Measurements from ENCODE around the gene TUT4.
A peak's percentile ranks its signal among the peaks of the same experiment; 100 is the strongest.

The TUT4 gene

DNA sequence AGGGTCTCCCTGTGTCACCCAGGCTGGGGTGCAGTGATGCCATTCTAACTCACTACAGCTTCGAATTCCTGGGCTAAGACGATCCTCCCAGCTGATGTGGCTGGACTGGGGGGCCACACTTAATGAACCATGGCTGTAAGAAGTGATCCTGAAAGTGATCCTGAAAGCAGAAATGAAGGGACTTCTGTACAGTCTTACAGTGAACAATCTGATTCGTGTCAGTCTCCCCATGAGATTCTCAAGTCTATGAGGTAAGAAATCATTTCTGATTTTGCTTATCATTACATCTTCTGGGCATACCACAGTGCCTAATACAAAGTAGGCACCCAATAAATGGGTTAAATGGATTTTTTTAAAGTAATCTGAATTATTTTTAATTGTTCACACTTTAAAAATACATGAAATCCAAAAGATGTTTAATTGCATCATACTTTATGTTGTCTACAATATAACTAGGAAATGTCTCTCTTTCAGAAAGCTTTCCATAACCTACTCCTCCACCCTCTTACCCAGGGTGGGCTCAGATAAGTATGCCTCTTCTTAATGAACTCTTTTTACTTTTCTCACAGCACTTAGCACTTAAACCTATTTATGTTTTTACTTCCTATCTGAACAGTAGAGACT is 21.5 kb downstream of the TUT4 start:
- FAIRE-seq = no peak

DNA sequence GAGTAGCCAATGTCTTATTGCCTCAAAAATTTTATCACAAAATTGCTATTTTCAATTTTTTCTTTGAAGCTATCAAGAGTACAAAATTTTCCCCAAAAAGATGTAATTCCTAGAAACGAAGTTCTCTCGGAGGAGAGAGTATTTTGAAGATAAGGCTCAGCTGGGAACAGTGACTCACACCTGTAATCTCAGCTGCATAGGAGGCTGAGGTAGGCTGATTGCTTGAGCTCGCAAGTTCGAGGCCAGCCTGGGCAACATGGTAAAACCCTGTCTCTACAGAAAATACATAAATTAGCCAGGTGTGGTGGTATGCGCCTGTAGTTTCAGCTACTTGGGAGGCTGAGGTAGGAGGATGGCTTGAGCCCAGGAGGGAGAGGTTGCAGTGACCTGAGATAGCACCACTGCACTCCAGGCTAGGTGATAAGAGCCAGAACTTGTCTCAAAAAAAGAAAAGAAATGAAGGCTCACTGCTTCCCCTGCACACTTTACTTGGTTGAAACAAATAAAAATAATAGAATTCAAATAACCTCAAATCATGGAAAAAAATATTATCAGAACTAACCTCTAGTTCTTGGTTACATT is 22.2 kb downstream of the TUT4 start:
- no peak for FAIRE-seq

DNA sequence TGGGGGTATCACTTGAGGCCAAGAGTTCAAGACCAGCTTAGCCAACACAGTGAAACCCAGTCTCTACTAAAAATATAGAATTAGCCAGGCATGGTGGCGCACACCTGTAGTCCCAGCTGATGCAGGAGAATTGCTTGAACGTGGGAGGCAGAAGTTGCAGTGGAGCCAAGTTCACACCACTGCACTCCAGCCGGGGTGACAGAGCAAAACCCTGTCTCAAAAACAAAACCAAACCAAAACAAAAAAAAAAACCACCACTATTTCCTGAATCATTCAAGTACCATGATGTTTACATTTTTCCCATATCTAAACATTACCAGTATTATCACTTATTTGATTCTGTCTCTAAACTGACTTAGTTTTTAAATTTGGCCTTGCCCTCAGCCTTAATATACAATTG is 29.5 kb downstream of the TUT4 start:
- FAIRE-seq = no peak

DNA sequence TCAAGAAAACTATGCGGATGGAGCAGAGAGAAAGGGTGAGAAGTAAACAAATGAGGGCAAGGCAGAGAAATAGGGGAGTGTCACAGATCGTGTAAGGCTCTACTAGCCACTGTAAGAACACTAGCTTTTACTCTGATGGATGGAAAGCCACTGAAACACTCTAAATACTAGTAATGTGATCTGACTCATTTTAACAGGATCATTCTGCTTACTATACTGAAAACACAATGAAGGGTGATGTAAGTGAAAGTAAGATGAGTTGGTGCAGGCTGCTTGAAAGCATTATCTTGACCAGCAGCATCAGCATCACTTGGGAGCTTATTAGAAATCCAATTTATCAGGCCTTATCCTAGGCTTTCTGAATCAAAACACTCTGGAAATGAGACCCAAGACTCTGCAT is 32.7 kb downstream of the TUT4 start:
- FAIRE-seq = peak; percentile 5

DNA sequence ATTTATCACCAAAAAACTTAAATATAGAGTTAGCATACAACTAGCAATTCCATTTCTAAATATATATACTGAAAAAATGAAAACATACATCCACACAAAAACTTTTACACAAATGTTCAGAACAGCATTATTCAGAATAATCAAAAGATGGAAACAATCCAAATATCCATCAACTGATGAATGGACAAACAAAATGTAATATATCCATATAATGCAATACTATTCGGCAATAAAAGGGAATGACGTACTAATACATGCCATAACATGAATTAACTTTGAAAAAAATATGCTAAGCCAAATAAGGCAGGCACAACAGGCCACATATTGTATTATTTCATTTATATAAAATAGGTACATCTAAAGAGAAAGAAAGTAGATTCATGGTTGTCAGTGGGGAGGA is 33.9 kb downstream of the TUT4 start:
- no peak for FAIRE-seq

DNA sequence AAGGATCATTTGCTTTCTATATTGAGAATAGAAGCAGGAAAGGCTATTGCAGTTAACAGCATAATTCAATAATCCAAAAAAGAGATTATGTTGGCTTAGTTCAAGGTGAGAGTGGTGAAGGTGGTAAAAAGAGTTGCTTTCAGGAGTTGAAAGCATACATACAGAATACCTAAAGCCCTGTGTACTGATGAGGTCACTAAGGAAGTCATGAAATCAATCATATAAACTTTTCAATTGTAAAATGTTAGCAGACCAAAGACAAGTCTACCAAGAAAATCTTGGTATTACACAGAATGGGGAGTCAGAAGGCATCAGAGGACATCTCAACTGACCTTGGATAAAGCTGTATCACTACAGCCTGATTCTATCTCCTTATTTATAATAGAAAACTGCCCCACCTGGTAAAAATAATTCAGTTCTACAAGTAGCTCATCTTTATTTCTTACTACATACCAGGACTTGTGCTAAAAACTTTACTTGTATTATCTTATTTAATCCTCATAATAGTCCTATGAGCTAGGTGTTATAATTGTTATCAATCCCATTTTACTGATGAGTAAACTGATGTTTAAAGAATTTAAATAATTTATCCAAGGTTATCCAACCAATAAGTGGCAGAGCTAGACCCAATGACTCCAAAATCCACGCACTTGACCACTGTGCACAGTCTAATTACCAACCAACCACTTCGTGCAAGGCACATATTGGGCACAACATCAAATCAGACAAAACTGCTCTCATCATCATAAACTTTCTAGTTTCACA is 40.9 kb downstream of the TUT4 start:
- FAIRE-seq = no peak

DNA sequence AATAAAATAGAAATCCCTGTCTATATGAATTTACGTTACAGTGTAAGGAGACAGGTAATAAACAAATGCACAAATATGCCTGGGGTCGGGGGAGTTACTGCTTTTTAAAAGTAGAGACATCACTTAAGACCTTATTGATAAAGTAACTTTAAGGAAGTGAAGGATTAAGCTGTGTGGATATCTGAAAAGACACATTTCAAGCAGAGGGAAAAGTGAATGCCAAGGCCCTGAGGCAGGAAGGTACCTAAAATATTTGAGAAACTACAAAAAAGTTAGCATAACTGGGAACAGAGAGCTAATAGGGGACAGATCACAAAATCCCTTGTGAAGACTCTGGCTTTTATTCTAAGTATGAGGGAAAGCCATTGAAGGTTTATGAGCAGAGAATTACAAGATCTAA is 41.5 kb downstream of the TUT4 start:
- no peak for FAIRE-seq

DNA sequence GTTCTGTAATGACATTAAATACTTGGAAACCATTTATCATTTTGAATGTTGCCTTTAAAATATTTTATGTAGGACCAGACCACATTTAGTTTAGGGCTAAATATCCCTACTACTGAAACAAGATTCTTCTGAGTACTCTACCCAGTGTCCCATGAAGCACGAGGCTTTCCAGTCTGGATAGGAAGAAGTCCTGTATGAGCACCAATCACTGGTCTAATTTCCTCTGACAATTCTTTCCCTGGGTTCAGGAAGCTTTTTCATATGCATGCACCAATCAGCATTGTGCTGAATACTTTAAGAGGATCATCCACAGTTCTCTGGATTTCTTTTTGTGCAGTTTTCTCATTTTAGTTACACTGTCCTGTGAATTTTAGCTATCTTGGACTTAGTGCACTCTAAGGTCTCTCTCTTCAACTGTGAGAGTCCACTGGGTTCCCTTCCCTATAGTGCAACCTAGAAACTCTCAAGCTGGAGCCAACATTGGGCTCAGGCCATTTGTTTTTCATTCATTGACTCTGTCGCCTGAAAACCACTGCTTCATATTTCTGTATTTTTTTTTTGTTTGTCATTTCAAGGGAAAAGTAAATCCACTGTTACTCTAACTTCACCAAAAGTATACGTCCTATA is 45.9 kb downstream of the TUT4 start:
- FAIRE-seq = no peak

DNA sequence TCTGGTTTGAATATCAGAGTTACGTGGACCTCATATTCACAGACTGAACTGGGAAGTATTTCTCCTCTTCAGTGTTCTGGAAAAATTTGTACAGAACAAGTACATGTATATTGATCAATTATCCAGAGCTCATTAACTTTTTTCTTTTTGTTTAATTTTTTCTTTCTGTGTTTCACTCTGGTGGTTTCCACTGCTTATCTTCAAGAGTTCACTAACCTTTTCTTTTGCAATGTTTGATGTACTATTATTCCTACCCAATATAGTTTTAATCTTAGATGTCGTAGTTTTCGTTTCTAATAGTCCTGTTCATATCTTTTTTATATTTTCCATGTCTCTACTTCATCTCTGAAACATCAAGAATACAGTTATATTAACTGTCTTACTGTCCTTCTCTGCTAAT is 46.5 kb downstream of the TUT4 start:
- FAIRE-seq = no peak

DNA sequence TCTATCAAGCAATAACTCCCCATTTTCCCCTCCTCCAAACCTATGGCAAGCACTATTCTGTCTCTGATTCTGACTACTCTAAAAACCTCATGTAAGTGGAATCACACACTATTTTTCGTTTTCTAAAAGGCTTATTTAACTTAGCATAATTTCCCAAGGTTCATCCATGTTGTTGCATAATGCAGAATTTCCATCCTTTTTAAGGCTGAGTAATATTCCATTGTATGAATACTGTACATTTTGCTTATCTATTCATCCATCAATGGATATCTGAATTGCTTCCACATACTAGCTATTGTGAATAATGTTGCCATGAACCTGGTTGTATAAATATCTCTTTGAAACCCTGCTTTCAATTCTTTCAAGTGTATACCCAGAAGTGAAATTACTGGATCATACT is 48.2 kb downstream of the TUT4 start:
- no peak for FAIRE-seq

DNA sequence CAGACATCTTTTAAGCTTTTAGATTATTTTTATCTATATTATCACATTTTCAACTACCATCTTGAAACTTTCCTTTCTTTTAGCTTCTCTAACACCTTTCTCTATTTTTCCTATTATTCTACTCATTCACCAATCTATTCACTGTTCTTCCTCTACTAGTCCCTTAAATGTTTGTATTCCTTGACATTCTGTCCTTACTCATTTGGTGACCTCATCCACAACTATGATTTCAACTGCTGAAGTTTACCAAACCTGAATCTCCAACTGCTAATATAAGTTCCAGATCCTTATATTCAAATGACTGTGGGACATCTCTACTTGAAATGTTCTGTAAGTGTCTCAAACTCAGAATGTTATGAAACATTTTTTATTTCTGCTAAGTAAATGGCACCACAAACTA is 49.2 kb downstream of the TUT4 start:
- FAIRE-seq = no peak

DNA sequence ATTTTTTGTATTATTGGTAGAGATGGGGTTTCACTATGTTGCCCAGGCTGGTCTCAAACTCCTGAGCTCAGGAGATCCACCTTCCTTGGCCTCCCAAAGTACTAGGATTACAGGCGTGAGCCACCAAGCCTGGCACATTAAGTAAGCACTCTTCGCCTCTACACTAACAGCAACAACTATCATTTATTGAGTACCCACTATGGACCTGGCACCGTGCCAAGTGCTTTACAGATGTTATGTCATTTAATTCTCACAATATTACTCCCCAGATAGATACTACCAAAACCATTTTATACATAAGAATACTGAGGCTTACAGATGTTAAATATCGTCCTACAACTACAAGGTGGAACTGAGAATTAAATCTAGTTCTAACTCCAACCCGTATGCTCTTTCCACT is 50.1 kb downstream of the TUT4 start:
- FAIRE-seq = no peak

DNA sequence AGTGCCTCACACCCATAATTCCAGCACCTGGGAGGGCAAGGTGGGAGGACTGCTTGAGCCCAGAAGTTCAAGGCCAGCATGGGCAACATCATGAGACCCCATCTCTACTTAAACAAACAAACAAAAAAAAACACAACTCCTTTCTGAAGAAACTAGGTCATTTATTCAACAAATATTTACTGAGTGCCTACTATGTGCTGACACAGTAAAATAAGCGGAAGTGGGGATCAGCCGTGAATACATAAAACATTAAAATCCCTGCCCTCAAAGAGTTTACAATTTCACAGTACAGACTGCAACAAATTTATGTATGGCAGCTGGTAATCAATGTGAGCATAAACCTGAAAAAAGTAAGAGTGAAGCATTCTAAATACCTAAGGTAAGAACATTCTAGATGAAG is 65.3 kb downstream of the TUT4 start:
- FAIRE-seq = no peak

DNA sequence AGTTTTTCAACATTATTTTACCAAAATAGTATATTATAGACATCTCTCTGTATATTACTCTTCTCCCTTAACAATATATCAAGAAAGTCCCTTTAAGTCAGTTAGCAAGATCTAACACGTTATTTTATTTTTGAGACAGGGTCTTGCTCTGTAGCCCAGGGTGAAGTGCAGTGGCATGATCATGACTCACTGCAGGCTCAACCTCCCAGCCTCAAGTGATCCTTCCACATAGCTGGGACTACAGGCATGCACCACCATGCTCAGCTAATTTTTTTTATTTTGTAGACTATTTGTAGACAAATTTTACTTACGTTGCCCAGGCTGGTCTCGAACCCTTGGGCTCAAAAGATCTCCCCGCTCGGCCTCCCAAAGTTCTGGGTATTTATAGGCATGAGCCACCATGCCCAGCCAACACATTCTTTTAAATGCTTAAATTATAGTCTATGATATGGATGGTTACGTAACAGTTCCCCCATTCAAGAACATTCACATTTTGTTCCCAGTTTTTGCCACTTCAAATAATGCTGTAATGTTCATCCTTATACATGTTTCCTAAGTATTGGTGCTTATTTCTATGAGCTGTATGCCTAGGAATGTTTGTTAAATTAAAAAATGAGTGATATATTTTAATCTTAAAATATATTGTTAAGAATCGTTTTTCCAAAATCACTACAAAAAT is 70.4 kb downstream of the TUT4 start:
- no peak for FAIRE-seq

DNA sequence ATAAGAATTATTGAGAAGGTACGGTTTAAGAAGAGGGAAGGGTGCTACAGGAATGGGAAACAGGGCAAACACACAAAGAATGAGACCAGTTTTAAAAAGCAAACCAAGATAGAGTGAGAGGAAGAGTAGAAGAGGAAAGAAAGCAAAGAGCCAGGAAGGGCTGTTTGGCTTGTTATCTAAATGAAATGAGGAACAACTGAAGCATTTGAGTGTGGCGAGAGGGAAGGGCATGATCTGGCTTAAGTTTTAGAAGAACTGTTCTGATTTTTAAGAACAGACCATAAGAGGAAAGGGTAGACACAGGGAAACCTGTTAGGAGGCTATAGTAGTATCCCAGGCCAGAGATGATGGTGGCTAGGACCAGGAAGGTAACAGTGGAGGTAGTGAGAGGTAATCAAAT is 73.8 kb downstream of the TUT4 start:
- no peak for FAIRE-seq

DNA sequence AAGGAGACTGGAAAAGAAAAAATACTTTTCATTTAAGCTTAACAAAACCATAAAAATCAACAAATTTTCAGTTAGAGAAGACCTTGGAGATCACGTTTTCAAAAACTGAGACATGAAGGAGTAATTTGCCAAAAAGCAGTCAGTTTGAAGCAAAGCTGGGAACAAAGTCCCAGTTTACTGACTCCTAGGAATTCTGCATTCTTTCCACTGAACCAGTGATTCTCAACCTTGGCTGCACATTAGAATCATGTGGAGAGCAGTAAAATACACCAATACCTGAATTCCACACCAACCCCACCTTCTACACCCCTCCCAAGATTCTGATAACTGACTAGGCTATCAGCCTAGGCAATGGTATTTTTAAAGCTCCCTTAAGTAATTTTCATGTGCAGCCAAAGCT is 75.0 kb downstream of the TUT4 start:
- FAIRE-seq = no peak

DNA sequence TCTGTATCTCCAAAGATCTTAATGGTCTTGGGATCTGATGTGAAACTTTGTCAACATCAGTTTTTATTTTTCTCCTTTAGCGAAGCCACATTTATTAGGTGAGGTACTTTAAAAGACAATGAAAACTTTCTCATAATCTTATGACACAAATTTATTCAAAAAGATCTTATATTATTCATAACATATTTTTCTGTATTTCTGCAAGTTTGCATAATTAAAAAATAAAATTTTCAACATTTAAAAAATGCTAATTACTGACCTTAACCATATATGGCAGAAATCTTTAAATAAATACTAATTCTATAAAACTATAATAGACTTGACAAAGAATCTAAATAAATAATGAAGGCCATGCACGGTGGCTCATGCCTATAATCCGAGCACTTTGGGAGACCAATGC is 75.9 kb downstream of the TUT4 start:
- FAIRE-seq = no peak

DNA sequence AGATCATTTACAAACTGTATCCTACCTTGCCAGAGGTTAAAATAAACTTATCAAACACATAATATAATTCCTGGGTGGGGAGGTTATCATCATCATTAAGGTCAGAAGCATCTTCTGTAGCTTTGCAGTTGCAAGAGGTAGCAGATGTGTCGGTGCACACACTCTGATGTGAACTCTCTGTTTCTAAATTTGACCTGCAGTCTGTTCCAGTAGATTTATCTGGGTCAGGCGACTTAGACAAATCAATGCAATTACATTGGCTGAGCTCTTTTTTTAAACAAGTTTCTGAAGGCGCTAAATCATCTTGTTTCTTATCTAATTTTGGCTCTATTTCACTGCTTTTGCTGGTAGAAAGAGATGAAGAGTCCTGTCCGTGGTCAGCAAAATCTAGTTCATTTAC is 78.1 kb downstream of the TUT4 start:
- FAIRE-seq = peak; percentile 36

DNA sequence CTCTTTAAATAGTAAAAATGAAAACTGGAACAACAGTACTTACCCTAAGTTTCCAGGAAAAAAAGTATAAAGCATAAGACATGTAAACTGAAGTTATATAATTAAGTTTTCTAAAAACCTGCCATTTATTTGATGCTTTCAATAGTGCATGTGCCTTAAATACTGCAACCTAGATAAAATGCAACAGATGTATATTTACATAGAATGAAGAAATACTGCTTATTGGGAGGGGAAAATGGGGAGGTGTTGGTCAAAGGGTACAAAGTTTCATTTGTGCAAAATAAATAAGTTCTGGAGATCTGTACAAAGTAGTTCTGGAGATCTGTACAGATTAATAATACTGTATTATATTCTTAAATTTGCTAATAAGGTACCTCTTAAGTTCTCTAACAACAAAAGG is 79.9 kb downstream of the TUT4 start:
- peak; percentile 24 for FAIRE-seq

DNA sequence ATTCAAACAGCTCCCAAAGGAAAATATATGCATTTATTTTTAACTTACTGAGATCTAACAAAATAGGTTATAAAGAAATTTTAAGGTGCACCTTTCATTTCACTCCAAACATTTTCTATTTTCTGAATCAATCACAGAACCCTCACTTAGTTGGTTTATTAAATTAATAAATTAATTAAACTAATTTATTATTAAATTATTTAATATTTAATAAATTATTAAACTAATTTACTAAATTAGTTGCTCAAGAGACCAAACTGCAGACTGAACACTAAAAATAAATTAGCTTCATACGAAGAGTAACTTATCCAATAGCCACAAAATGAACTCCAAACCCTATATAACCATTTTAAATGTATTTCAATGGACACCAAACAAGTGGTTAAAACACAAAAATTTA is 80.5 kb downstream of the TUT4 start:
- peak; percentile 76 for FAIRE-seq

DNA sequence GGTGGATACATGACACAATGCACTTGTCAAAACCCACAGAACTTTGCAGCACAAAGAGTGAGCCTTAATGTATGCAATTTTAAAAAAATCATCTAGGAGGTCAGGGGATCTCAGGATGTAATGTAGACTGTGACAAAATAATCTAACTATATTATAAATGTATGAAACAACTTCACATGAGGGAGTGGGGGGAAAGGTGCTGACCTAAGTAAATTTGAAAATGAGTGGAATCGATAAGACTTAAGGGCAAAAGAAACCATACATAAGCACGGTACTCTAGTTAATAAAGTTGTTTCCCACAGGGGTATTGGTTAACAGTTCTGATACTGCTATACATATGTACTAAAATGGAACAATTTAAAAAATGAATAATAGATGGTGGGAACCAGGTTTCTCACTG is 83.8 kb downstream of the TUT4 start:
- no peak for FAIRE-seq

DNA sequence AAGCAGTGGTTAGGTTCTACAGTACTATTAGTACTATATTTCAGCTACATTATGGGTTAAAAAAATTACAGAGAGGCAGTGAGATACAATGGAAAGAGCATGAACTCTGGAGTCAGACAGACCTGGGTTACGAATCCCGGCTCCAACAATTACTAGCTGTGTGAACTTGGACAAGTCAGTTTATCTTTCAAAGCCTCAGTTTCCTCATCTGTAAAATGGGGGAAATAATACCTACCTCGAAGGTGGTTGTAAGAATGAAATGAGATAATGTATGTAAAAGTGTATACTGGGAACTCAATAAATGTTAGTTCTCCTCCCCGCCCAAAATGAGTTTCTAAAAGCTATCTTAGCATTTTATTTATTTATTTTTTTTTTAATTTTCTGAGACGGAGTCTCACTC is 89.0 kb downstream of the TUT4 start:
- no peak for FAIRE-seq

DNA sequence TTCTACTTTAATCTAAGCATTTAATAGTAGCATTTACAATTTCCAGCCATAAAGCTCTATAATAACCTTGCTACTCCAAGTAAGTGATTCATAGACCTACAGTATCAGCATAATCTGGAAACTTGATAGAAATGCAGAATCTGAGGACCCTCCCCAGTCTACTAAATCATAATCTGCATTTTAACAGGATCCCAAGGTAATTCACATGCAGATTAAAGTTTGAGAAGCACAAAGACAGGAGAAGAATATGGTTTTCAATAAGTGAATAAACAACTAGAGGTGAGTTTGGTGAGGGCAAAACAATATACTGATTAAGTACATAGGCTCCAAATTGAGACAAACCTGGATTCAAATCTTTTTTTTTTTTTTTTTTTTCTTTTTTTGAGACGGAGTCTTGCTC is 91.1 kb downstream of the TUT4 start:
- peak; percentile 36 for FAIRE-seq

DNA sequence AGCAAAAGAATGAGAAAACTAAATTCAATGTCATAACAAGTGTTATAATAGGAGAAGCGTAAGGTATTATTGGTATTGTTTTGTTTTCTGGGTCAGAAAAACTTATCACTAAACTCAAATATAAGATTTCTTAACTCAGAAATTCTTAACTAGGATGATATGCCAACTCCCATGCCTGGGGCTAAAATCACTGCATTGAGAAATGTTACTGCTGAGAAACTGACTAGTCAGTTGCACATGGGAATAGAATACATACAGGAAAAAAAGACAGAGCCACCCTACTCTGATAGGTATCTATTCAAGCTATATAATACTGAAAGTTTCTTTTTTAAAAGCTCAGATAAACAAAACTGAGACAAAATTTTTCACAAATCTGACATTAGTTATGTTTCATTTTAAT is 92.2 kb downstream of the TUT4 start:
- no peak for FAIRE-seq
